Measurements from ENCODE around the gene GALNT18.
"Not testable (repeated sequence)": the region's sequence is repeated elsewhere in the genome, so short reads cannot be mapped to it uniquely, and the experiment has no call there.

The GALNT18 gene

DNA sequence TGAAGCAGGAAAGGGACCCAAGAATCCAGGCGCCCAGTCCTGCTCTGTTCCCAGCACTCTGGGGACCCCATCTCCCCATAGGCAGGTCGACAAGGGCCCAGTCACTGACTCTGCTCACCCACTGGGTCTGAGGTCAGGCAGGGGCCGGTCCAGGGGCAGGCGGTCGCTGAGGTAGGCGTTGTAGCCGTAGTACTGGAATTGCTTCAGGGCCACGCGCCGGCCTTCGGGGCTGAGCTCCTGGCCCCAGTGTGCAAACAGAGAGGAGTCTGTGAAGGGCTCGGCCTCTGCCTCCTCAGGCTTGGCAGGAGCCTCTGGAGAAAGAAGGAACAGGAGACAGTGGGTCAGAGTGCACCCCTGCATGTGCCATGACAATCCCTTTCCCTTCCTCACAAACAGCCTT lies 173.2 kb downstream of the GALNT18 start:
- H3K4me3 Mint-ChIP-seq: no peak overlapping the region
- no peak for ATAC-seq
- no peak overlapping the region for H3K27ac Mint-ChIP-seq
- H3K9me3 Mint-ChIP-seq: peaks cover 5% of the 10 kb centered on the region
- H3K27me3 Mint-ChIP-seq: no peaks in the 10 kb centered on the region
- no peaks in the 10 kb centered on the region for H3K36me3 Mint-ChIP-seq
- peaks cover 5% of the 10 kb centered on the region for H3K4me1 Mint-ChIP-seq

GRCh38 chr11:11447601-11448000 lies 174.2 kb downstream of the GALNT18 start:
- not testable (repeated sequence) for H3K27ac Mint-ChIP-seq, H3K36me3 Mint-ChIP-seq, H3K4me3 Mint-ChIP-seq, H3K27me3 Mint-ChIP-seq, H3K4me1 Mint-ChIP-seq, ATAC-seq, H3K9me3 Mint-ChIP-seq

GRCh38 chr11:11446967-11447366 lies 174.8 kb downstream of the GALNT18 start:
- Mint-ChIP-seq H3K27me3 (no peaks in the 10 kb centered on the region), H3K36me3 (no peaks in the 10 kb centered on the region), H3K27ac (no peak overlapping the region), H3K4me1 (peaks cover 5% of the 10 kb centered on the region), H3K9me3 (peaks cover 5% of the 10 kb centered on the region), H3K4me3 (no peak overlapping the region)
- ATAC-seq: no peak

GRCh38 chr11:11446564-11446963 lies 175.2 kb downstream of the GALNT18 start:
- ATAC-seq: no peak
- Mint-ChIP-seq H3K36me3 (no peaks in the 10 kb centered on the region), H3K9me3 (peaks cover 5% of the 10 kb centered on the region), H3K4me1 (peaks cover 3% of the 10 kb centered on the region), H3K27ac (no peak overlapping the region), H3K4me3 (no peak overlapping the region), H3K27me3 (no peaks in the 10 kb centered on the region)

DNA sequence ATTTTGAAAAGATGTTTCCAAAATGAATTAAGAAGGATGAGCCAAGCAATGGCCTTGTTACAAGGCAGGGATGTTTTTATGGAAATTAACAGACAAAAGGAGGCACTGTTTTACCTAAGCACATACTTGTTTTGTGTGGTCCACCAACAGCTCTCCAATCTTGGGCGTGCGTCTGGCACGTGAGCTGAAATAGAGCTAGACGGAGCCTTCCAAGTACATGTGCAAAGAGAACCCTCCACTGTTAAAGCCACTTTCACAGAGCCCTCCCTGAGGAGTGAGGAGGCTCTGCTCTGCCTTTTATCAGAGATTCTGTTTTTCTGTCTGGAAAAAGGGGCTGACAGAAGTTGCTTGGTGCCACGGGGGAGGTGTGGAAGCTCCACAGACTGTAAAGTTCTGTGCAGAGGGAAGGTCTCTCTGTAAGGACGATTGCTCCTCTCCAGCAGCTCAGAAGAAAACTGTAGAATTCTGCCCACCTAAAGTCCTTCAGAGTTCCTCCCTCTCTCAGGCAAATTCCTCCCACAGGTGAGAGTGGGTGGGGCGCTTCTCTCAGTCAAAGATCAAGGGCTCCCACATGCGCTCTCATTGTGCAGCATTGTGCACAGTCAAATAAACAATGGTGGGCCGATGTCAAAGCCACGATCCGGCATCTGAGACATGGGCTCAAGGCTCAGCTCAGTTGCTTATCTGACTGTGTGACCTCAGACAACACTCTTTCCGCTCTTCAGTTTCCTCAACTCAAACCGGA lies 176.2 kb downstream of the GALNT18 start:
- Mint-ChIP-seq H3K4me3 (no peak overlapping the region), H3K27me3 (no peaks in the 10 kb centered on the region), H3K27ac (no peak overlapping the region), H3K9me3 (peaks cover 5% of the 10 kb centered on the region), H3K4me1 (no peaks in the 10 kb centered on the region), H3K36me3 (no peaks in the 10 kb centered on the region)
- ATAC-seq: no peak

GRCh38 chr11:11444804-11445131 lies 177.0 kb downstream of the GALNT18 start:
- H3K27me3 Mint-ChIP-seq: no peaks in the 10 kb centered on the region
- H3K4me3 Mint-ChIP-seq: no peak overlapping the region
- no peaks in the 10 kb centered on the region for H3K36me3 Mint-ChIP-seq
- no peak overlapping the region for H3K27ac Mint-ChIP-seq
- ATAC-seq: no peak
- peaks cover 5% of the 10 kb centered on the region for H3K9me3 Mint-ChIP-seq
- no peaks in the 10 kb centered on the region for H3K4me1 Mint-ChIP-seq

DNA sequence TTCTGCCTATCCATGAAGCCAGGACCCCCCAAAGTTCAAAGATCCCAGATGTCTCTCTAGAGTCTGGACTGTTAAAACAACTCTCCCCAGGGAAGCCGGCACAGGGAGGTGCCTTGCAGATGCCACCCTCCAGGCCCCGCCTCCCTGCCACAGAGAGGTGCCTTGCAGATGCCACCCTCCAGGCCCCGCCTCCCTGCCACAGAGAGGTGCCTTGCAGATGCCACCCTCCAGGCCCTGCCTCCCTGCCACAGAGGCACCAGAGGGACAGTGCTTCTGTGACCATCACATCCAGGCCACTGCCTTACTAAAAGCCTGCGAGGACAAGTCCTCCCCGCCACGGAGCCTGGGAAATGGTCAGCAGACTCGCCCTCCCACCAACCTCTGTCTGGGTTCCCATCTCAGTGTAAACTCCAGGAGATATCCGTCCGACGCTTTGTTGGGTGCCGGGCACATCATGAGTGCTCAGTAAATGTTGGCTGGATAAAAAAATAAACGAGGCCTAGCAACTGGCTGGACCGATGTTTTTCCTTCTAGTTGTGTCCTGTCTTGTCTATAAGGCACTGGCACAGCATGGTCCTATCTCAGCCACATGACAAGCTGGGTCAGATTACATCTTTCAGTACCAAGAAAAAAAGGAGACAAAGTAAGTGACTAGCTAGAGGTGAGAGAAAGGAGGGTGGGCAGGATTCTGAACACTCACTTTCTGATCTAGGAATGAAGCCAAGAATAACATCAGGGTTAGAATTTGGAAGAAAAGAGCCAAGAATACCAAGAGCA lies 177.6 kb downstream of the GALNT18 start:
- Mint-ChIP-seq H3K36me3 (no peaks in the 10 kb centered on the region), H3K27me3 (no peaks in the 10 kb centered on the region), H3K9me3 (peaks cover 5% of the 10 kb centered on the region), H3K4me1 (no peaks in the 10 kb centered on the region), H3K27ac (no peak overlapping the region), H3K4me3 (no peak overlapping the region)
- no peak for ATAC-seq

GRCh38 chr11:11442791-11443190 lies 179.0 kb downstream of the GALNT18 start:
- no peak for ATAC-seq
- no peak overlapping the region for H3K4me3 Mint-ChIP-seq
- H3K27ac Mint-ChIP-seq: no peak overlapping the region
- H3K27me3 Mint-ChIP-seq: no peaks in the 10 kb centered on the region
- H3K9me3 Mint-ChIP-seq: peaks cover 5% of the 10 kb centered on the region
- H3K36me3 Mint-ChIP-seq: no peaks in the 10 kb centered on the region
- H3K4me1 Mint-ChIP-seq: no peaks in the 10 kb centered on the region

DNA sequence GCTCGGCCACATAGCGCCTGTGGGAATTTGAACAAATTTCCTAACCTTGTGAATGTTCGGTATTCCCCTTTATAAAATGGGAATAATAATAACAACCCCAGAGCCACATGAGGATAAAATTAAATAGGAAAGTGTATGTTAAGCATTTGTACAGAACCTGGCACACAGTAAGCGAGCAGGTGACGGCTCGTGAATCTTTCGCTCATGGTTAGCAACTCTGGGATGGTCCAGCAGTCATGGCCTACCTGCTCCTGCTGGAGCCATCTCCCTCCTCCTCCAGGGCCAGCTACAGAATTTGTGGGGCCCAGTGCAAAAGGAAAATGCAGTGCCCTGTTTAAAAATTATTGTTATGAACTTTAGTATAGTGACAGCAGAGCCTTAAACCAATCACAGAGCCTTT lies 180.3 kb downstream of the GALNT18 start:
- Mint-ChIP-seq H3K27ac (no peak overlapping the region), H3K27me3 (no peaks in the 10 kb centered on the region), H3K4me3 (no peak overlapping the region), H3K9me3 (no peaks in the 10 kb centered on the region), H3K36me3 (no peaks in the 10 kb centered on the region), H3K4me1 (no peaks in the 10 kb centered on the region)
- ATAC-seq: no peak

DNA sequence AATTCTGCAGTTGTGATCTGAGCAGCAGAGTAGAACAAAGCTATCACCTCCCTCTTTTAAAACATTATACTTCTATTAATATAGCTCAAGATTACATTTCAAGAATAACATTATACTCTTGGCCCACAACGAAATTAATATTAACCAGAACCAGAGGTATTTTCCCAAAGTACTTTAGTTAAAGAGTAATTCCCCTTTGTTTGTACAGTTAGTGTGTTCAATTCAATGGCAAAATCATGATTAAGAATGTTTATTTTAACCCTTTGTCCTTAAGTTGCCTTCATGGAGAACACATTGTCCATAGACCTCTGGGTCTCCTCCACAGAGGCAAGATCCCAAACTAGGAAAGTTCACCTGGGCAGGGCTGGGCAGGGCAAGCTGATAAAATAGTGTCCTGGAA lies 180.7 kb downstream of the GALNT18 start:
- Mint-ChIP-seq H3K27me3 (no peaks in the 10 kb centered on the region), H3K9me3 (no peaks in the 10 kb centered on the region), H3K36me3 (no peaks in the 10 kb centered on the region), H3K4me1 (no peaks in the 10 kb centered on the region), H3K27ac (no peak overlapping the region), H3K4me3 (no peak overlapping the region)
- ATAC-seq: no peak

DNA sequence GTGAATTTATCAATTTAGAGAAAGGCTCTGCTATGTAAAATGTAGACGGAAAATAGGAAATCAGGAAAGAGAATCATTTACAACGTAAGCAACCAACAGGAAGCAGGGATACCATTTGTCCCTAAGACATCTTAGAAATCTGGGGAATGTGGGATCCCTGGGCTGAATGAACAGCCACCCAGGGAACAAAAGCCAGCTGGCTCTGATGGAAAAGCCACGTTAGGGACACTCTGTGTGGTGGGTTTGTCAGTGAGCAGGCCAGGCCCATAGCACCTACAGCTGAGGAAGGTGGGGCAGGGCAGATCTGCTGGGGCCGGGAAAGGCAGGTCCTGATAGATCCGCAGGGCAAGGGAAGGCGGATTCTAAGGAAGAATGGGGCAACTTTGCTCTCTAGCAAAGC lies 181.7 kb downstream of the GALNT18 start:
- Mint-ChIP-seq H3K27ac (no peak overlapping the region), H3K4me3 (no peak overlapping the region), H3K36me3 (no peaks in the 10 kb centered on the region), H3K4me1 (no peaks in the 10 kb centered on the region), H3K9me3 (no peaks in the 10 kb centered on the region), H3K27me3 (no peaks in the 10 kb centered on the region)
- ATAC-seq: no peak

- H3K4me3 Mint-ChIP-seq: no peak overlapping the region
- no peaks in the 10 kb centered on the region for H3K36me3 Mint-ChIP-seq
- no peak overlapping the region for H3K27ac Mint-ChIP-seq
- no peaks in the 10 kb centered on the region for H3K9me3 Mint-ChIP-seq
- no peaks in the 10 kb centered on the region for H3K4me1 Mint-ChIP-seq
- no peaks in the 10 kb centered on the region for H3K27me3 Mint-ChIP-seq
- no peak for ATAC-seq
Measured at GRCh38 chr11:11439591-11439990, 182.2 kb downstream of the GALNT18 start.

DNA sequence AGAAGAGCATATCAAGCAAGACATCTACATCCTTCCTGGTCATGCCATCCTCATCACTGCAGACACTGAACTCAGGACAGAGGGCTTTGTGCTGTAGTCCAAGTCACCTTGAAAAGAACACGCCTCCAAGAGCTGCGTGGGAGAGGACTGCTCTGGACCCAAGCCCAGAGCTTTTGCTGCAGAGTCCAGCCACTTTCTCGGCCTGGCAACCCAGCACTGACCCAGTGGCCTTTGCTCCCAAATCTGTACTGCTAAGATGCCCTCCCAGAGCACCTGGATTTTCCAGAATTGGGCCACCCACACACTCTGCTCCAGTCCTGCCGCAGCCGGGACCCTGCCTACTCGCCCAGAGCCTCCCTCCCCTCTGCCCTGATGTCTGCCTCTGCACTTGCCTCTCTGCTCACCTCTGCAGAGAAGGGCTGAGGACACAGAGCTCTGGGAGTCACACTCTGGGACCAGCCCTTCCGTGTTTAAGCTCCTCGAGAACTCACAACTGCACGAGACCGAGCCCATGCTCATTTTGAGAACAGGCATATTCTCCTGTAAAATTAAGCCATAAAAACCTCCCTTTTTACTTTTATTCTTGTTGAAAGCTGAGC lies 185.0 kb downstream of the GALNT18 start:
- H3K27me3 Mint-ChIP-seq: no peaks in the 10 kb centered on the region
- H3K4me1 Mint-ChIP-seq: no peaks in the 10 kb centered on the region
- H3K9me3 Mint-ChIP-seq: no peaks in the 10 kb centered on the region
- no peak overlapping the region for H3K4me3 Mint-ChIP-seq
- no peak for ATAC-seq
- H3K36me3 Mint-ChIP-seq: no peaks in the 10 kb centered on the region
- H3K27ac Mint-ChIP-seq: no peak overlapping the region

DNA sequence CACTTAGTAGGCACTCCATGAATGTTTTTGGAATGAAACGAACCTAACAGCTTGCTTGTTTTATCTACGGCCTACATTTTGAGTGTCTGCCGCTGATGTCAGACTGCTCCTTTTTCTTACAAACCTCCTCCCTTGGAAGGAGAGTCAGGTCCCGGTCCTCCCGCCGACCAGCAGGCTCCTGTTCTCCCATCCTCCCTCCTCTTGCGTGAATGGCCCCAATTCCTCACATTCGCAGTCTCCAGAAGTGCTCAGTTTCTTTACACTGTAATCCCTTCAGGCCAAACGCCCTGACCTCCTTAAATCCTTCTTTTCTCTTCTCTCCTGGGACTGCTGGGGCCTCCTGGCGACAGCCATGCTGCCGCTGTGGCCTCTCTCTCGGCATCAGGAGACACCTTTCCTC lies 186.2 kb downstream of the GALNT18 start:
- Mint-ChIP-seq H3K9me3 (no peaks in the 10 kb centered on the region), H3K27ac (no peak overlapping the region), H3K27me3 (no peaks in the 10 kb centered on the region), H3K36me3 (no peaks in the 10 kb centered on the region), H3K4me1 (no peaks in the 10 kb centered on the region), H3K4me3 (no peak overlapping the region)
- no peak for ATAC-seq

GRCh38 chr11:11433960-11434359 lies 187.8 kb downstream of the GALNT18 start:
- H3K36me3 Mint-ChIP-seq: no peaks in the 10 kb centered on the region
- H3K4me3 Mint-ChIP-seq: no peak overlapping the region
- no peak overlapping the region for H3K27ac Mint-ChIP-seq
- ATAC-seq: no peak
- H3K27me3 Mint-ChIP-seq: no peaks in the 10 kb centered on the region
- no peaks in the 10 kb centered on the region for H3K9me3 Mint-ChIP-seq
- H3K4me1 Mint-ChIP-seq: no peaks in the 10 kb centered on the region
